ENCODE results near the gene MMP19.
"Not testable (repeated sequence)": the region's sequence is repeated elsewhere in the genome, so short reads cannot be mapped to it uniquely, and the experiment has no call there.

The MMP19 gene

DNA sequence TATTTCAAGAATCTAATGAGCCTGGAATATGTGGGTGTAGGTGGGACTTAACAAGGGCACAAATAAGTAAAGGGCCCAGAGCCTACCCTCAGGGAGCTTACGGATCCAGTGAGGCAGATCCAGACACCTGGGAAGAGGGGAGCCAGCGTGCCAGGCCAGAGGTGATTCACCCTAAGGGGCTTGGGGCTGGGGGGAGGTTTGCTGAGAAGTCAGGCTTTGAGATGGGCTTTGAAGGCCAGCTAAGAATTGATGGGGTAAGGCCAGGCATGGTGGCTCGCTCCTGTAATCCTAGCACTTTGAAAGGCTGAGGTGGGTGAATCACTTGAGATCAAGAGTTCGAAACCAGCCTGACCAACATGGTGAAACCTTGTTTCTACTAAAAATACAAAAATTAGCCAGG, 695 bp upstream of the MMP19 start:
- Histone ChIP-seq H3K79me2 (ENCODE audit: insufficient read depth, low read depth) (no peaks in the 10 kb centered on the region), H3K4me2 (no peak overlapping the region), H4K20me1 (ENCODE audit: insufficient read depth) (no peaks in the 10 kb centered on the region), H3K9ac (no peak overlapping the region), H2AFZ (ENCODE audit: low read depth) (no peak overlapping the region), H3K4me3 (IDR thresholded peaks at IDR 0.05; ENCODE audit: insufficient read depth, low read depth, low read length) (no peak overlapping the region), H3K27me3 (ENCODE audit: insufficient read depth, low read depth) (no peaks in the 10 kb centered on the region; the same call in 1 of the 2 replicates), H3K36me3 (ENCODE audit: insufficient read depth) (no peaks in the 10 kb centered on the region), H3K27ac (no peak overlapping the region), H3K4me1 (ENCODE audit: low read depth, poor library complexity, severe bottlenecking) (no peaks in the 10 kb centered on the region)
- TF ChIP-seq, protein P1, sequence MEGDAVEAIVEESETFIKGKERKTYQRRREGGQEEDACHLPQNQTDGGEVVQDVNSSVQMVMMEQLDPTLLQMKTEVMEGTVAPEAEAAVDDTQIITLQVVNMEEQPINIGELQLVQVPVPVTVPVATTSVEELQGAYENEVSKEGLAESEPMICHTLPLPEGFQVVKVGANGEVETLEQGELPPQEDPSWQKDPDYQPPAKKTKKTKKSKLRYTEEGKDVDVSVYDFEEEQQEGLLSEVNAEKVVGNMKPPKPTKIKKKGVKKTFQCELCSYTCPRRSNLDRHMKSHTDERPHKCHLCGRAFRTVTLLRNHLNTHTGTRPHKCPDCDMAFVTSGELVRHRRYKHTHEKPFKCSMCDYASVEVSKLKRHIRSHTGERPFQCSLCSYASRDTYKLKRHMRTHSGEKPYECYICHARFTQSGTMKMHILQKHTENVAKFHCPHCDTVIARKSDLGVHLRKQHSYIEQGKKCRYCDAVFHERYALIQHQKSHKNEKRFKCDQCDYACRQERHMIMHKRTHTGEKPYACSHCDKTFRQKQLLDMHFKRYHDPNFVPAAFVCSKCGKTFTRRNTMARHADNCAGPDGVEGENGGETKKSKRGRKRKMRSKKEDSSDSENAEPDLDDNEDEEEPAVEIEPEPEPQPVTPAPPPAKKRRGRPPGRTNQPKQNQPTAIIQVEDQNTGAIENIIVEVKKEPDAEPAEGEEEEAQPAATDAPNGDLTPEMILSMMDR (conservative IDR thresholded peaks at IDR 0.05; ENCODE audit: low read depth, low read length), result no peak

DNA sequence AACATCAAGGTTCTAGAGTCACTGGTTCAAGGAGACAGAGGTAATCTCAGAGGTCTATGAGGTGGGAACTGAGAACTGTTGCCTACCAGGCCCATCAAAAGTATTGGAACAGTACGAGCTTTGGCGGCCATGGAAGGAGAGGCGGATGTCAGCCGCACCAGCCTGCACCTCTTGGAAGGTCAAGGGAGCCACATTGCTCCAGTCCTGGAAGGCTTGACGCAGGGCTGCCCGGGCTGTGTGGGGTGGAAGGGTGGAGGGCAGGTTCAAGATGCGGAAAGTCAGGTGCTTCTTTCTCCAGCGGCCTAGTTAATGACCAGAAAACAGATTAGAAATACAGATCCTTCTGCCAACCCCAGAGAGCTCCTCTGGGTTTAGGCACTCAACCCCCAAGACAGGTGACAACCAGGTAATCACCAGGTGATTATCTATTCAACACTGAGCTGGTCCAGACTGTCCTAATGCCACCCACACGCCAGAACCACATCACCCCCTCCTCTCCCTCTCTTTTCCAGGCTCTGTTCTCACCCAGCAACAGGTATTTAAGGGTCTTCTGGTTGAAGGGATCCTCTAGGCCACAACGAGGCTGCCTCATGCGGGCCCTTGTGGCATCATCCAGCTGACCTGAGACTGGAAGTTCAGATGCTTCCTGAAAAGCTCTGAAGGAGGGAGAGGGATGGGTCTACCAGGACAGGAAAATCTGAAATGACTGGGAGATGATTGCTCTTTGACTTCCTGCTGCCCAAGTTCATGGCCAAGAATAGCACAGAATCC, 2.0 kb downstream of the MMP19 start:
- no peak overlapping the region for H3K27ac ChIP-seq
- H3K4me1 ChIP-seq (ENCODE audit: low read depth, poor library complexity, severe bottlenecking), result no peaks in the 10 kb centered on the region
- H3K27me3 ChIP-seq (ENCODE audit: insufficient read depth, low read depth), result no peaks in the 10 kb centered on the region
- H3K79me2 ChIP-seq (ENCODE audit: insufficient read depth, low read depth), result no peaks in the 10 kb centered on the region
- H4K20me1 ChIP-seq (ENCODE audit: insufficient read depth), result no peaks in the 10 kb centered on the region
- no peak overlapping the region for H3K9ac ChIP-seq
- H3K4me3 ChIP-seq (IDR thresholded peaks at IDR 0.05; ENCODE audit: insufficient read depth, low read depth, low read length), result no peak overlapping the region
- TF ChIP-seq, protein P1 (conservative IDR thresholded peaks at IDR 0.05; ENCODE audit: low read depth, low read length), result no peak
- H3K4me2 ChIP-seq, result no peak overlapping the region
- H3K36me3 ChIP-seq (ENCODE audit: insufficient read depth), result no peaks in the 10 kb centered on the region
- no peak overlapping the region for H2AFZ ChIP-seq (ENCODE audit: low read depth)

DNA sequence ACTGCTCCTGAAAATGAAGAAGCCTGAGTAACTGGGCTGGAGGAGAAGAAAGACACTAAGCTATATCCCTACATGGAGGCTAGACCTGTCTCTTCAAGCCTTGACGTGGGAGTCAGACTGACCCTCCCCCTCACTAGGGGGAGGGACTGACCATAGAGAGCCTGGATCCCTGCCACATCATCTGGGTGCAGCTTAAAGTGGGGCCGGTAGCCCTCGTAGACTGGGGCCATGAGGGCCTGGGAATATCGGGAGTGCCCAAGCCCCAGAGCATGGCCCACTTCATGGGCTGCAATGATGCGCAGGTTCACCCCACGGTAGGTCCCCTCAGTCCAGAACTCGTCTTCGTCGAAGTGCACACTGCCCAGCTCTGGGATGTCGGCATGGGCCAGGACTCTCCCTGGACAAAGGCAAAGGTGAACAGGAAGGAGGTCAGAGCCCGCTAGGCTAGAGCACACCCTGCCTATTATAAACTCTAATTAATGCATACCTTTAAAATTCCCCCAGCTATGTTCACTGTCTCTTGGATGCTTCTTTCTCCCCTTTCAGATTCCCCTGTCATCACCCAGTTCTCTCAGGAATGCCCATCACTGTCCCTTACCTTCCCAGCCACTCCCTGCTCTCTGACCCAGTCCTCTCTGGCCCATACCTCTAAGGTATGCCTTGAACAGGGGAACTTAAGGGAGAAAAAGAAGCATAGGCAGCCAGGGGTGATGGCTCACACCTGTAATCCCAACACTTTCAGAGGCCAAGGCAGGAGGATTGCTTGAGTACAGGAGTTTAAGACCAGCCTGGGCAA, 3.2 kb downstream of the MMP19 start:
- Histone ChIP-seq H3K9ac (no peak overlapping the region), H3K4me1 (ENCODE audit: low read depth, poor library complexity, severe bottlenecking) (no peaks in the 10 kb centered on the region)
- TF ChIP-seq, protein P1 (conservative IDR thresholded peaks at IDR 0.05; ENCODE audit: low read depth, low read length), result no peak

DNA sequence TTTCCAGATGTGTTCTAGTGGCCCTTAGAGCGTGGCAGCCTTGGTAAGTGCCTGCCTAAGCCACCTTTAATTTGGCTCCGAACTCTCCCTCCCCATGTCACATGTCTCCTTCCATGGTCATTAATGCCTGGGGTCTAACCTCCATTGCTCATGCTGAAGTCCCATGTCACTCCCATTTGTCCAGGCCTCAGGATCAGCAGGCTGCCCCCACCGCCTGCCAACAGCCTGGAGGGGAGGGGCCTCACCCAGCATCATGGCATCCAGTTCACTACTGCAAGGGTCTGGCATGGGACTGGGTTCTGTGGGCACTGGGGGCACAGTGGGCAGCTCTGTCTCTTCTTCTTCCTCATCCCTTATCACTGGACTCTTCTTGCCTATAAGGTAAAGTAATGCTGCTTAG, 4.4 kb downstream of the MMP19 start:
- Histone ChIP-seq H3K27ac (no peak overlapping the region), H3K4me2 (no peak overlapping the region), H2AFZ (ENCODE audit: low read depth) (no peak overlapping the region), H3K9ac (no peak overlapping the region), H3K4me3 (IDR thresholded peaks at IDR 0.05; ENCODE audit: insufficient read depth, low read depth, low read length) (no peak overlapping the region), H3K79me2 (ENCODE audit: insufficient read depth, low read depth) (no peaks in the 10 kb centered on the region), H3K4me1 (ENCODE audit: low read depth, poor library complexity, severe bottlenecking) (no peaks in the 10 kb centered on the region), H4K20me1 (ENCODE audit: insufficient read depth) (no peaks in the 10 kb centered on the region), H3K36me3 (ENCODE audit: insufficient read depth) (no peaks in the 10 kb centered on the region), H3K27me3 (ENCODE audit: insufficient read depth, low read depth) (no peaks in the 10 kb centered on the region)
- TF ChIP-seq, protein P1 (conservative IDR thresholded peaks at IDR 0.05; ENCODE audit: low read depth, low read length), result no peak

More for the DNA sequence above, 3.2 kb downstream of the MMP19 start:
- Histone ChIP-seq H3K4me3 (IDR thresholded peaks at IDR 0.05; ENCODE audit: insufficient read depth, low read depth, low read length) (no peak overlapping the region), H3K27ac (no peak overlapping the region), H3K79me2 (ENCODE audit: insufficient read depth, low read depth) (no peaks in the 10 kb centered on the region), H3K36me3 (ENCODE audit: insufficient read depth) (no peaks in the 10 kb centered on the region), H4K20me1 (ENCODE audit: insufficient read depth) (no peaks in the 10 kb centered on the region), H2AFZ (ENCODE audit: low read depth) (no peak overlapping the region), H3K4me2 (no peak overlapping the region), H3K27me3 (ENCODE audit: insufficient read depth, low read depth) (no peaks in the 10 kb centered on the region)

DNA sequence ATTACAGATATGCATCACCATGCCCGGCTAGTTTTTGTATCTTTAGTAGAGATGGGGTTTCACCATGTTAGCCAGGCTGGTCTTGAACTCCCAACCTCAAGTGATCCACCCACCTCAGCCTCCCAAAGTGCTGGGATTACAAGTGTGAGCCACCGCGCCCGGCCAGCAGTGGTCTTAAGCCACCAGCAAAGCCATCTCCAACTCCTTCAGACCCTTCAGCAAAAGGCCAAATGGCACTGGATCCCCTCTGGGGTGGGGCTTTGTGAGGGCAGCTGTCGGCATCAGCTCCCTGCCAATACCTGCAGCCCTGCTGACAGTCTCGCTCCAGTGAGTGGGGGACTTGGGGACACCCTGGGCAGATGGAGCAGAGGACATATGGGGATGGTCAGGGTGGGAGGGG, 8.3 kb downstream of the MMP19 start:
- not testable (repeated sequence) for H3K36me3 ChIP-seq (ENCODE audit: insufficient read depth); H3K9ac ChIP-seq; H3K27ac ChIP-seq; H3K27me3 ChIP-seq (ENCODE audit: insufficient read depth, low read depth); H3K4me1 ChIP-seq (ENCODE audit: low read depth, poor library complexity, severe bottlenecking); H3K4me3 ChIP-seq (IDR thresholded peaks at IDR 0.05; ENCODE audit: insufficient read depth, low read depth, low read length); H3K79me2 ChIP-seq (ENCODE audit: insufficient read depth, low read depth); H3K4me2 ChIP-seq; H2AFZ ChIP-seq (ENCODE audit: low read depth); H4K20me1 ChIP-seq (ENCODE audit: insufficient read depth)

Measured in KMS-11 (cell line).